GM21737 (cell line): ENCODE results near the gene TENM3.

Experiments
- ATAC-seq: cut with Tn5 transposase; IDR thresholded peaks from one replicate; pipeline ENCODE4 v1.9.1; 2021; ENCODE audit warnings: mild to moderate bottlenecking, moderate library complexity; ENCODE audit not compliant: unreplicated experiment

TENM3 gene

DNA sequence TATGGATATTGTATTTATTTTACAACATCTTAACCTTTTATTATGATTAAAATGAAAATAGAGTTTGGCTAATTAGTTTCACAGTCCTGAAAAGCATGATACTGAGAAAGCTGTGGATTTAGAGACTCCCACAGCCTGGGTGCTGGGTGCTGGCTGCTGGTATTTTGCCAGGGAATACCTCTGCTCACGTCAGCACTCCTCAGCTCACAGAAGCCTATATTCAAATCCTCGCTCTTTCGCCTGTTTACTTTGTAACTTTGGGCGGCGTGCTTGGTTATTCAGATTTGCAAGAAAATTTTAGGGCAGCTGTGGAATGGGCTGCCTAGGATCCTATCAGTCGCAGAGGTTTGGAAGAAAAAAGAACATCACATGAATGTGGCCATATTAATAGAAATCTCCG, 412.1 kb downstream of the TENM3 start:
- ATAC-seq: no peak

DNA sequence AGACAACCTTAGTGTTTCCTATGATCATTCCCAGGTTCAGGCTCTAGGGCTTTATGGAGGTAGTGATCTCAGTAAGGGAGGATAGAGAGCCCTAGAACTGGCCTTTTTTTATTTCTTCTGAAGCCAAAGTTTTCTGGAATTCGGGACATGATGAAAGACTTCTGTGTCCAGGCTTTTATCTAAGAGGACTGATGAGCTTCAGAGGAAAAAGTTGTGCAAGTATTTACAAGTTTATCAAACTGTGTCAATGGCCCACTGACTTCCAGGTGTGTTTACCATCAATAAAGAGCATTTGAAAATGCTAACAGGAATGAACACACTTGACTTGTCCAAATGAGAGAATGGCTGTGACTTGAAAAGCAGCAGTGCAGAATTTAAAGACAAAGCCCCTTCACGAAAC, 419.3 kb downstream of the TENM3 start:
- no peak for ATAC-seq

DNA sequence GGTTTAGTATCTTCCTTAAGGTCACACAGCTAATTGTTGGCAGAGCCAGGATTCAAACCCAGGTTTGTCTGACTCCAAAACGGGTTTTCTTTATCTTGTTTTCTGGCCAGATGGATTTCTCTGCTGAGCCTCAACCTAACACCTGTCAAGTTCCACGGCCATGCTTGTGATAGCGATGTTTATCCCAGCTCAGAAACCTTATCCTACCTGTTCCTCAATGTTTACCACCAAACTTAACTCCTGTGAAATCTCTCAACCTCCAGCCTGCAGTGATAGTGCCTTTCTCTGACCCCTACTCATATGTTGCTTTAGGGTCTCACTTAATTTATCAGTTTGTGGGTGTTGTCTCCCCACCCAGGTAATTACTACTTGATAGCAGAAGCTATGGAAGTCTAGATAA, 428.0 kb downstream of the TENM3 start:
- no peak for ATAC-seq

DNA sequence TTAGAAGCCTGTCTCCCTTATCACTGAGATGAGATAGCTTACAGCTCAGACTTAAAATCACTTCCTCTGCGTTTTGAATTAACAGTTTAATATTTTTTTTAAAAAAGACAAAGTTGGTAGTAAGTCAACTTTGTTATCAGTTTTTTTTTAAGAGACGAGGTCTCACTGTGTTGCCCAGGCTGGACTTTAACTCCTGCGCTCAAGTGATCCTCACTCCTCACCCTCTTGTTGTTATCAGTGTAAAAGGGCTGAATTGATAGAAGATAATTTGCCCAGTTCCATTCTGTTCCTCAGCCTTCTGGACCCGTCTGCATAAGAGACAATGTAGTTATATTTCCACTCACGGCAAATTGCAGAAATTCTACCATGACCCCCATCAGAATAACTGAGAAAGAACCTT, 428.5 kb downstream of the TENM3 start:
- ATAC-seq: no peak

DNA sequence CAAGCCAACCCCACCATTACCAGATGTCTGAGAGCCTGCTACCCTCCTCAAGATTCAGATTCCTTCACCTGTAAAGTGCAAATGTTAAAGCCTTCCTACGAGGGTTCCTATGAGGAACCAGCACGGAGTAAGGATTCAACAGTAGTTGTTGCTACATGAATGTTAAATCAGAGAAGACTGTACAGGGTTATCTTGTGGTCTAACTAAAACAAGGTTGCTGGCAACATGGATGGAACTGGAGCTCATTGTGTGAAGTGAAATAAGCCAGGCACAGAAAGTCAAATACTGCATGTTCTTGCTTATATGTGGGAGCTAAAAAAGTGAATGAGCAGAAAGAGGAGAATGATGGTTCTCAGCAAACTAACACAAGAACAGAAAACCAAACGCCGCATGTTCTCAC, 435.4 kb downstream of the TENM3 start:
- no peak for ATAC-seq

DNA sequence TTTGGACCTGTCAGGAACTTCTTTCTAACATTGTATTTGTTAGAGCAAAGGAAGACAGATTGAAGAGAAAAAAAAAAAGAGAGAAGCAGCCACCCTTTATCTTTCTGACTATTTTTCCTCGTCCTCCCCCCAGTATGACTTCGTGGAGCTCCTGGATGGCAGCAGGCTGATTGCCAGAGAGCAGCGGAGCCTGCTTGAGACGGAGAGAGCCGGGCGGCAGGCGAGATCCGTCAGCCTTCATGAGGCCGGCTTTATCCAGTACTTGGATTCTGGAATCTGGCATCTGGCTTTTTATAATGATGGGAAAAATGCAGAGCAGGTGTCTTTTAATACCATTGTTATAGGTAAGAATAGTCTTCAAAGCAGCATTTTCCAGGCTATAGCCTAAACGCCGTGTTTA, 436.3 kb downstream of the TENM3 start:
- no peak for ATAC-seq

DNA sequence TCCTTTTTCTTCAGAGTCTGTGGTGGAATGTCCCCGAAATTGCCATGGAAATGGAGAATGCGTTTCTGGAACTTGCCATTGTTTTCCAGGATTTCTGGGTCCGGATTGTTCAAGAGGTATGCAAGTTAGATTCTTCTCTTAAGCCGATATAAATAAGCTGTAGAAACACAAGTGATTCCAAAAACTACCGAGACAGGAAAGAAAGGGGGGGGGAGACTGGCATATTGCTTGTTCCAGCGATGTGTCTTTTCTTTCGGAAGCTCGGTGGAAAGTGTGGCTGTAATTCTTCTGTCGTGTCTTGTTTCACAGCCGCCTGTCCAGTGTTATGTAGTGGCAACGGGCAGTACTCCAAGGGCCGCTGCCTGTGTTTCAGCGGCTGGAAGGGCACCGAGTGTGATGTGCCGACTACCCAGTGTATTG, 437.0 kb downstream of the TENM3 start:
- ATAC-seq: no peak

DNA sequence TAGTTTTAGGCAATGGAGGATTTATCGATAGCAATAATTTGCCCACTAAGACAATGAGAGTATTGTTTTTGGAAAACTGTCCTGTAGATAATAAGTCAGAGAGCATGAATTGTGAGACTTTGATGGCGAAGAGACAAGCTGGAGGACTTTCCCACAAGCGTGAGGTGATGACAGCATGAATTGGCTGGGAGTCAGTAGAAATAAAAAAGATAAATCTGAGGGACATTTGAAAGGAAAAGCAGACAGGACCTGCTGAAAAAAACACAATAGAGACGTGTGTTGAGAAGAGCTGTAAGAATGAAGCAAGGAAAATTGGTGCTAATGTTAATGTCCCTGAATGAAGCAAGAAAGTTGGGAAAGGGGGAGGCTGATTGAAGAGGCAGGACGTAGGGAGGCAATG, 440.5 kb downstream of the TENM3 start:
- ATAC-seq: no peak

DNA sequence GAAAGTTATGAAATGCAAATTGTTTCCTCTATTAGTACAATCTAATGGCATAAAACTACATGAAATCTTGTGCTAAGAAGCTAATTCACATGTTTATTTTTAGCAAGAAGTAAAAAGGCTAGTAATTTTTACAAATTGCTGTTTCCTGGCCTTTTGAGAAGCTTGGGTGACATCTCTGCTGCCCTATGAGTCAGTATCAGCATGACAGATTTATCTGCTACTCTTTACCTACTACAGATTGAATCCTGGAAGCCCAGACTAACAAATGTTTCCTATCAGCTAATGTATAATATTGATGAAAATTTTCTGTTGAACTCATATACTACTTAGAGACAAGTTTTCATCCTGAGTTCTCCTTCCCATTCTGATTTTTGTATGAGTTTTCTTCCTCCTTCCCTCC, 441.6 kb downstream of the TENM3 start:
- ATAC-seq: no peak

DNA sequence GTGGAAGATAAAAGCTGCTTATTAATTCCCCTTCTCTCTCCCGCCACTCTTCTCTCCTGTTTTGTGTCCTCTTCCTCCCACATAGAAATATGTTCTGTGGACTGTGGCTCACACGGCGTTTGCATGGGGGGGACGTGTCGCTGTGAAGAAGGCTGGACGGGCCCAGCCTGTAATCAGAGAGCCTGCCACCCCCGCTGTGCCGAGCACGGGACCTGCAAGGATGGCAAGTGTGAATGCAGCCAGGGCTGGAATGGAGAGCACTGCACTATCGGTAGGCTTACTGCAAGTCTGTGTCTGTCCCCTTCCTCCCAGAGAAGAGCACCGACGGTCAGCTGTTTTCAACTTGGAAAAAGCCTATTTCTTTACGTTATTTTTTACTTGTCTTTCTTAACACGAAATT, 444.9 kb downstream of the TENM3 start:
- ATAC-seq: no peak

DNA sequence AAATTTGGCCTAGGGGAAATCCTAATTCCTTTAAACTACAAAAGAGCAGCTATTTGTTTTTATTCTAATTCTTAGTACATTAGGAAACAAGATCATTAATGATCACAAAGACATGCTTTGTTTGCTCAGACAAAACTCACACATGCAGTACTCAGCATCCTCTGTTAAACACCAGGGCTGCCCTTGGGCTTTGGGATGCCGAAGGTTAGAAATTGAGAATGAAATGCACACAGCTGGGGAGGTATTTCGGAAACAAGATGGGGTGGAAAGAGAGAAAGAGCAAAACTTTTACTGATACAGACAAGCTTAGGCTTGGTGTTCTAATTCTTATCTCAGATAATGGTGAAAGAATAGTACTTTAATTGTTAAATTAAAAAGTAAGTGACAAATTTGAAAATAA, 451.3 kb downstream of the TENM3 start:
- ATAC-seq: no peak

DNA sequence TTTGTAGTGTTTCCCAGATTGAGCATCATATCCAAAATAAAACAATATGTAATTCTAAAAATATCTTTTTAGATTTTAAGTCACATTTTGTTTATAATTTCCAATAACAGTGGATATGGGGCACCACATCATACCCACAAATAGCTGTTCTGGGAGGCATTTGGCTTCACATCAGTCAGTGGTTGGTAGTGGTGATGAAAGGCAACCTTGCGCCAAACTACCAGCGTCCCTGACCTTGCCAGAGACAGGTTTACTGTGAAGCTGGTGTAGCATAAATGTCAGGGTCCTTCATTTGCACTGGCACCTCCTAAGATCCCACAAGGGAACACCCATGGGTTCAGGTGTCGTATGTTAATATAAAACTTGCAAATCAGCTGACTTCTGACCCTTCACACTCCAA, 451.8 kb downstream of the TENM3 start:
- no peak for ATAC-seq

DNA sequence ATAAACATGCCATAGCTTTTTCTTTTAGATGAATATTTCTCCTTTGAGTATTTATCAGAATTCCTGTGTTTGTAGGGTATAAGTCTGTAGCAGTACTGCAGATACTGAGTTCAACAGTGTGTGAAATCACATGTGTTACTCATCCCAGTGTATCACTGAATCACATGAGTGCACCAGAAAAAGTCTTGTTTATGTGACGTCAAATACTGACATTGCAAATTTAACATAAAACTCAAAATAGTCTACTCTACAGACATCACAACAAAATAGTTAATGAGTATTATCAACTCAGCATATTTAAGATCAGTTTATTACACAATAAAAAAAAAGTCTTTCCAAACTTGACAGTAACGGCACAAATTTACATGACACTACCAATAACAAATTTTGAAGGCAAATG, 452.6 kb downstream of the TENM3 start:
- ATAC-seq: no peak

DNA sequence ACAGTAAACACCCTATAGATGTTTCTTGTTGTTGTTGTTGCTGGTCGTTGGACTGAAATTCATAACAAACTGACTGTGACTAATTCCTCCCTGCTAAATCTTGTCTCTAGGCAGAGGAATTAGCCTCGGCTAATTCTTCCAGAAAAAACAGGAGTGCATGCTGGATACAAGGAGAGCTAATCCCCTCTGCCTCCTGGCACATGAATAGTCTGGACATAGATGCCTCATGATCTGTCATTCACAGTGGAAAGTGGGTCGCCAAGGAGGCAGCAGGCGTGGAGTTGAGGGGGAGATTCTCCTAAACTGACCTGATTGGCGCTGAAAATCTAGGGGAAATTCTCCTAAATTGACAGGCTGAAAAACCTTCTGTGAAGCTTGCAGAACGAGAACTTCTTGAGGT, 453.9 kb downstream of the TENM3 start:
- no peak for ATAC-seq

DNA sequence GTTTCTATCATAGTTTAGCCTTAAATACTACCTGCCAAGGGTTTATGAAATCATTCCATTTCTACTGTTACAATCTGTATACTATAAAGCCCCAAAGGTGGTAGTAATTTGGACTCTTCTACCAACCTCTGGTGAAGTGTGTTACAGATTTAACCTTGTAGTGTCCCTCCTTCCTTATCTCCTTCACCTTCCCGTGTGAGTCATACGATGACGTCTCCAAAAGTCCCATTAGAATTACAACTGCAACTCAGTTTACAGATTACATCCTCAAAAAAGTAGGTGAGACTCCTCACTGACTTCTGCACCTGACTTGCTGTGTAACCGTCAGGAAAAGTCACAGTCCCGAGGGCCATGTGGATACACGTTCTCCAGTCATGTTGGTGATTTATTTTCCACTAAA, 455.0 kb downstream of the TENM3 start:
- ATAC-seq: no peak

DNA sequence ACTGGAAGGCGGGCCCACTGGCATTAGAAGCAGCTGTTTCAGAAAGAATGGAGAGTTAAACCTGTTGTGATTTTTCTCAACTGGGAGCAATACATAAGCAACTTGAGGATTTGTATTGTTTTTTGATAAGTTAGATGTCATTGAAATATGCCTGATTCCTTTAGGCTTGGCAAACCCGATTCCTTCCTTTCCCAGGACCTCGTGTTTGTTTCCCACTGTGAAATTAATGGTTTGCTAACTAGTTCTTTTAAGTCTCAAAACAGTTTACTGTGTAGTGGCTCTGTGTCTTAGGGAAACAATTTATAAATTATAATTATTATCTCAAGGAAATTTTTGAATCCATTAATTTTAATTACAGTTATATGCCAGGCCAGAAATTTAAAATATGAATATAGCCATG, 456.0 kb downstream of the TENM3 start:
- no peak for ATAC-seq

DNA sequence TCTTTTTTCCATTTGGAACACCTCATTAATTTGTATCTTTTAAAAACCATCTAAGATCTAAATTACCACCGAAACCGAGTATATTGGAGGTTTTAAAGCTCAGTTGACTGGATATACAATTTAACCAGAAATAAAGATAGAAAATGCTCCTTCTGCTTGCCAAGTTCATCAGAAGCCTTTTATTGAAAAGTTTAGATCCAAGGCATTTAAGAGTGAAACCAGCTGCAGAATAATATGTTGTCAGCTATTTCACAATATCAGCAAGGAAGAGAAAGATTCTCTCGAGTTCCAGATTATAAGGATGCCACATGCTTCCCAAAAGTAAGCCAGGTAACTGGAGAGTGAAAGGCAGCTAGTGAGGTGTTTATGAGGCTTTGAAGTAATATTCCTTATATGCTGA, 456.6 kb downstream of the TENM3 start:
- ATAC-seq: no peak

DNA sequence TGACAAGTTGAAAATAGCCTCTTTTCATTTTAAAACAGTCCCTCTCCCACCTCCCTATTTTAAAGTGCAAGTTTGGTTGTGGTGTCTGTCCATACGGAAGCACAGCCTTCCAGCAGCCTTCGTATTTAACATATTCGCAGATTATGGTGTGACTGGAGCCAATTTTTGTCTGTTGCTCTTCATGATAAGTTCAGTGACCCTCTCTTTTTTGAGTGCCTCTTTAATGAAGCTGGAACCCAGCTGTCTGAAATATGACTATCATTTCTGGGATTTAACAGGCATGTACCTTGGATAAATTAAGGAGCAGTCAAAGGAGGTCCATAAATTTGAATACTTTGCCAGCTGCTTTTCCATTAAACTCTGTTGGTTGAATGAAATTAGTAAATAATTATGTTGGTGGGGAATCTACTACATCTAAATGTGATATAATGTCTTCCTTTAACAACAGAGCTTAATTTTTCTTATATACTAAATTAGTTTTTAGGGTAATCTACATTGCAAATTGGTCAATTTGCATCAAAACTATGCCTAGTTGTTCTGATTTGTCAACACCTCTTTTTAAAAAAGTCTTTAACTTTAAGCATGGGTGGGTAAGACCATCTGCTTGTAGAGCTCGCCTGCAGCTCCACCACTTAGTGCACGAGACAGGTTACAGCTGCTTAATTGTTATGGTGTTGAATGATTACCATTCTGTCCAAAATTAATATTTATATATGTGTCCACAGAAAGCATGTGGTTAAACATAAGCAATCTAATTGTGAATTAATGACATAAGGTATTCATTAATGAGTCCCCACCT, 457.4 kb downstream of the TENM3 start:
- ATAC-seq: no peak

DNA sequence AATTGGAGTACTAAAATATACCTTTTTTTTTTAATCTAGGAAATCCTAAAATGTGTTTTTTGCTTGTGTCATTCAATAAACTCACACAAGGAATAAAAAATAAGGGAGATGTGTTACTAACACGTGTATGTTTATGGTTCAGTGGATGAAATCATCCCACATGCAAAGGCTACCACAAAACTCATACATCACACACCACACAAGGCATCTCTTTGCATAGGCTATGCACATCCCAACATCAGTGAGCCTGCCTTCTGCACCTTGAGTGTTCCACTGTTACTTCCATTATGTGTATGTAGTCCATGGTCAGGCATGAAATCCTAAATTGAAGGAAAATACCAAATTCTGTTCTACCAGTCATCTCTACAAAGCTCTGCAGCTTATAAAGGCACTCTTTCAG, 460.9 kb downstream of the TENM3 start:
- ATAC-seq: no peak

DNA sequence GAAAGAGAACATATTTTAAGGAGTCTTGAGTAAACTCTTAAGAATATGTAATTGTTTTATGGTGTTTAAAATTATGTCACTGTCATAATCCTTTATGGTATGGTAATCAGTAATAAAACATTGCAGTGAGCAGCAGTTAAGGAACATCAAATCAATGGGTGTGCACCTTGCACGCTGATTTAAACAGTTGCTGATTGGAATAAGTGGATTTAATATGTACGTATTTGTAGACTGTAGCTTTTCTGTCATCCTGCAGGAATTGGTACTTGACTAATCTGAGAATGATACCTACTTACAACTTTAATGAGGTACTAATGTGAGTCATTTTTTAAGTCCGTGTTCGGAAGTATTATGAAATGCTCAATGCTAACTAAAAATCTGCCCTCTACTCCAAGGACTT, 461.7 kb downstream of the TENM3 start:
- ATAC-seq: no peak

DNA sequence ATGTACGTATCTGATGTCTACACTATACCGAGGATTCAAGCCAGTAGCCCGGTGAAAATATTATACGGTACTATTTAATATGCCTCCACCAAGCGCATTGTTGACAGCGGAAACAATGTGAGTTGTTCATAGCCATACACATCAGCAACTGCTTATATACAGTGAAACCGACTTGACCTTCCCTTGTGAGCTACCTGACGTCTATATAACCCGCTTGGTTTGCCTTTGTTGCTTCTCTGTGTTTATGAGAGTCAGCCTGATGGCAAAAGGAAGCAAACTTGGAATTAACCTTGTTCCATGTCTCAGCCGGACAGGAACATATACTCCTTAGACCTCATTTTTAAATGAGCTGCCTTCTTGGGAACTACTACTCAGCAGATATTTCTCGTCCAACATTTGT, 462.2 kb downstream of the TENM3 start:
- ATAC-seq: no peak

DNA sequence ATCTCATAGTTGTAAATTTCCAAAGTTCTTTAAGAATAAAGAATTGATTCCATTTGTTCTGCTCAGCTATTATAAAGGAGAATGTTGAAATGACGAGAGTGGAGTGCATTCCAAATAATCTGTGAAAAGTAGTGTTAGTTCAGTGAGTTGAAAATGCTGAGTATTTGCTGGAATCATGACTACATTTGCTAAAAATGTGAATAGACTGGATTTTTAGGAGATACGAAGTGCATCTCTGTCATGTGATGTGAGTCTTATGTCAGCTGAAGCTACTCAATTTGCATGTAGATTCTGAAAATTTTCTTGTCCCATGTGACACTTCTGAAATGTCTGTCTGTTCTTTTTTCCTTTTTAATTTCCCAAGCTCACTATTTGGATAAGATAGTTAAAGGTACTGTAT, 468.0 kb downstream of the TENM3 start:
- no peak for ATAC-seq

DNA sequence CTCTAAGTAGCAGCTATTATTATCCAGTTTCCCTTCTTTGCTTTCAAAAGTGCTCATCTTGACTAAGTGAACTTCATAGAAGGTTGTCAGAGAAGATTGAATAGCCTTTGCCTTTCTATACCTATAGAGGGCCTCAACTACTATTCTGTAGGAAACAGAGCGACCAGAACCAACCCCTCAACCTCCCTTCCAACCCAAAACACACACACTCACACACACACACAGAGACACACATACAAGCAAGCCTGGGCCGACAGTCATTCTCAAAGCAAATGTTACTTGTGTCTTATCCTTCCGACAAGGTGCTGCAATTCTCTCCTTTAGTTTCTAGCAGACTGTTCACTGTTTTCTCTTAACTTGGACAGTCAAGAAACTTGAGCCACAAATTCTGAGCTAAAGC, 472.3 kb downstream of the TENM3 start:
- ATAC-seq: no peak
